NCI-H2029 treated with DMSO at 0.1 percent for 48 hours (cell line): ENCODE measurements around the gene NKX6-2.

Experiments used
- DNase-seq: peaks from one replicate; lab custom pipeline; 2025; lab: John Stamatoyannopoulos, UW

NKX6-2 gene

GRCh38 chr10:132738454-132739224 is 47.3 kb downstream of the NKX6-2 start:
- no peak for DNase-seq

DNA sequence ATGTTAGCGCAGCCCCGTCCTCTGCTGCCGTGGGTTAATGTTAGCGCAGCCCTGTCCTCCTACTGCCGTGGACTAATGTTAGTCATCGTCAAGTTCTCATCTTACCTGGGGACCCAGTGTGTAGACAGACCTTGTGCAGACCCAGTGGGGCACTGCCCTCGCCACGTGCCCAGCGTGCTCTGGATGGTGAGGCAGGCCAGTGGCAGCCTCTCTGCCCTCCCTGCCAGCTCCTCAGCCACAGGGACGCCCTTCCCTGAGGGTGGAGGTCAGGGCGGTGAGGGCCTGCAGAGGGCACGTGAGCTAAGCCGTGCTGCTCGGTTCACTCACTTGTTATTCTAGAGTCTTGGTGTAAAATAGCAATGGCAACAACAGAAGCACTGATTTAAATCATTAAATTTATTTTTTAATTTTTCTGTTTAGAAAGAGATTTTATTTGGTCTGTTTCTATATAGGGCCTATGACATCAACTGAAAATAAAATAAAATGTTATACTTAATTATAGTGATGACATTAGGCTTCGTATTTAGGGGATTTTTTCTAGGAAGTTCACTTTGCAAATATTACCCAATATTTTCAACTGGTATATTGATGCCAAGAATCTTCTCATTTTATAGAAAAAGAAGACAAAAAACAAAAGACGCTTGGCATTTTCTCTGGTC is 48.4 kb downstream of the NKX6-2 start:
- no peak for DNase-seq

- no peak for DNase-seq
These were observed 50.0 kb downstream of the NKX6-2 start for GRCh38 chr10:132735923-132736391.

DNA sequence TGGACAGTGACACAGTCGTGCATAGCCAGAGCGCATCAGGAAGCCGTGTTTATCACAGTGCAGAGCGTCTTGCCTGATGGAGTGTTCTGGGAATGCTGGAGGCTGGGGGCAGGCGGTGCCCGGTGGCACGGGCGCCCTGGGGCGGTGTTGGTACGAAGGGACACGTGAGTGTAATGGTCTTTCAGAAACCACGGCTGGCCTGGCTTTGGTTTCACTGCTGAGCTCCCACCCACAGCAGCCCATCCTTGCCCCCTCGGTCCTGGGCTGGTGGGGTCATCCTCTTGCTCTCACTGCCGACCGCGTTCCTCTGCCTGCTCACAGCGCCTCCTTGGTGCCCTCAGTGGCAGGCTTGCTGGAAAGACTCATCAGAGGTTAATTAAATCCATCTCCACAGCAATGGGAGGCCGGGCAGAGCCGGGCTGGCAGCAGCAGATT is 50.6 kb downstream of the NKX6-2 start:
- DNase-seq, result no peak

DNA sequence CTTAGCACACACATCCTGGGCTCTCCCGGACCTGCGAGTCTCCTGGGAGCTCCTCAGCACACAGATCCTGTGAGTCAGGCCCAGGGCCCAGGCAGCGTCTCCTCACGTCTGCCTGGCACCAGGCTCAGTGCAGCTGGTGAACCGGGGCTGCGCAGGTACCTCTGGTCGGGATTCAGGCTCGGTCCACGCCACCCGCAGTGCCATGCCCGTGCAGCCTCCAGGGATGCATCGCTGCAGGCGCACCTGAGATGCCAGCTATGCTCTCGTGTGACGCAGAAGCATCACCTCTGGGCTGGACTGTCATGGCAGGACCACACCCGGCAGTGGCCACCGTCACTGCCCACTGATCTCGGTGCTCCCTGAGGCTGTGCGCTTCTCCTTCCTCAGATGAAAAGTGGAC is 52.0 kb downstream of the NKX6-2 start:
- DNase-seq, result no peak
